Islet of Langerhans (tissue), 1 donor: Measurements from ENCODE around the gene TPCN2.

ENCODE experiments used
- FAIRE-seq: peaks from one replicate; lab custom pipeline; 2011; peaks lifted over from hg19 to GRCh38; lab: Jason Lieb, UNC

TPCN2 gene

GRCh38 chr11:69095300-69095699 lies 46.6 kb downstream of the TPCN2 start:
- FAIRE-seq = no peak

- FAIRE-seq = no peak
Measured at GRCh38 chr11:69096473-69096872, 47.7 kb downstream of the TPCN2 start.

DNA sequence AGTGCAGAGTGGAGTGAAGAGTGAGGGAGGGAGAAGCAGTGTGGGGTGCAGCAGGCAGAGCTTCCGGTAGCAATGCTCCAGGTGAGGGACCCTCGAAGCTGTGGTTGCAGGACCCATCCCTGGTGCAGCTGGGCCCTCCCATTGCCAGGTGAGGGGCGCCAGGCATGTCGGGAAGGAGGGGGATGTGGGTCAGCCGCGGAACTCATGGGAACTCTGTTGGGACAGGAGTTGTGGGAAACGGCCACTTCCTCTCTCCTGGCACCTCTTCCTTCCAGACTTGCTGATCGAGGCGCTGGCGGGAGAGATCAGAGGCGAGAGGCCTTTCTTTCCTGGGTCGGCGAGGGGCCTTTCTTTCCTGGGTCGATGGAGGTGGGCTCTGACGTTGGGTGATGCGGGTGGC lies 48.5 kb downstream of the TPCN2 start:
- FAIRE-seq = no peak

DNA sequence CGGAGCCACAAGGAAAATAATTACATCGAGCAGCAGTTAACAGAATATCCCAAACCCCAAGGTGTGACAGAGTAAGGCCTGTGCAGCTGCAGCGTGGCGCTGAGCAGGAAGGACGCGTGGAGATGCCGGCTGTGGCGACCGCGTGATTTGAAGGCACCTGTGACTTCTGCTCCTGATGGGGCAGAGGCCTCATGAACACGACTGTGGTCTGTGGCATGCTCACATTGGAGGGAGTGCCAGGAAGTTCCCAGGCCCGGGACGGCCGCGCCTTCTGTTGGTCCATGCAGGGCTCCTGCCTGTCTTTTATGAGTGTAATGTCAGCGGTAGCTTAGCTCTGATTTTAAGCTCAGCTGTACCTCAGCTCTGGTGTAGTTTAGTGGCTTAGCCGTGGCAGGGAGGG lies 50.4 kb downstream of the TPCN2 start:
- FAIRE-seq = no peak

- no peak for FAIRE-seq
Measured at GRCh38 chr11:69100454-69101114, 51.9 kb downstream of the TPCN2 start.

DNA sequence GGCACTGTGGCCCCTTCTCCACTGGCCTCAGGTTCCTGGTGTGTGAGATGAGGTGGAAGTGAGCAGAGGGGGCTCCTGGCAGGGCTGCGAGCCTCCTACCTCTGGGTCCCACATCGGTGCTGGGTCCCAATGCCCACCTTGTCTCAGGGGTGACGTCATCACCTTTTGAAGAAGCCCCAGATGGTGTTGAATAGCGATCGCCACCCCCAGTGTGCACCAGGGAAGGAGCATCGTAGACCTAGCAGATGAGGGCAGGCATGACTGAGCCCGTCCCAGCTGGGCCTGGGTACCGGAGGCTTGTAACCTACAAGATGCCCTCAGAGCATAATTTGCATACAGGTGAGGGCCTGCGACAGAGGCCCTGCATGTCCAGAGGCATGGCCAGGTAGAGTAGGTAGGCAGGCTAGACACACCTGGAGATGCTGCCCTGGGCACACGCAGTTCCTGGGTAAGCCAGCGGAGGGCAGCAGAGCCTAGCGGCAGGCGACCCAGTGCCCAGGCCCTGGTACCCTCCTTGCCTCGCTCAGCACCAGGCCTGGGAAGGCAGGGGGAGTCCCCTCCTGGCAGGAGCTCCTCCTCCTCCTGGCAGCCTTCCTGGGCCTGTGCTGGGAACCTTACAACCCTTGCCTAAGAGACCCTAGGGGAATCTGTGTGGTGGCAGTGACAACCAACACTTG lies 52.5 kb downstream of the TPCN2 start:
- no peak for FAIRE-seq

GRCh38 chr11:69101792-69102695 lies 53.3 kb downstream of the TPCN2 start:
- FAIRE-seq = no peak

- FAIRE-seq = no peak
Measured at GRCh38 chr11:69102732-69103615, 54.2 kb downstream of the TPCN2 start.

DNA sequence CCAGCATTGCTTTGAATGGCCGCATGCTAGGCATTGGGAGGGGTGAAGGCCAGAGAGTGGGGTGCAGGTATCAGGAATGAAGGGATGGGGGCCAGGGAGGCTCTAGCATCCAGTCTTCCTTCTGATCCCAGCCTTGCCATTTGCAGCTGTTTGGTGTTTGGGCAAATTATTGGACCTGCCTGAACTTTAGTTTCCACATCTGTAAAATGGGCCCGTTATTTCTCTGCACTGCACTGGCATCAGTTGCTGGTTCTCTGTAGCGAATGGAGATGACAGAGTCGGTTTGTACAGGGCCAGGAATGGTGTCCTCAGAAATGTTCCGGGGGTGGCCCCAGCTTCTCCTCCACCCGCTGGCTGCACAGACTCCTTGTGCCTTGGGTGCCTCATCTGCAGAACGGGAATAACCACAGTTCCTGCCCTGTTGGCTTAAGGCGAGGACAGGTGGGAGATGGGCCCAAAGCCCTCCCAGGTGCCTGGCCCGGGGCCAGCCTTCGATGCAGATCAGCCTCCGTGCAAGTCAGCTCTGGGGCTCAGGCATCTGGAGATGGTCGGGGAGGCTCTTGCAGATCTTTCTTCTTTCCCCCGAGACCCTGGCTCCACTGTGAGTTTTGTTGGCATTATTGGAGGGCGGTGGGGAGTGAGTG lies 55.6 kb downstream of the TPCN2 start:
- FAIRE-seq = no peak

DNA sequence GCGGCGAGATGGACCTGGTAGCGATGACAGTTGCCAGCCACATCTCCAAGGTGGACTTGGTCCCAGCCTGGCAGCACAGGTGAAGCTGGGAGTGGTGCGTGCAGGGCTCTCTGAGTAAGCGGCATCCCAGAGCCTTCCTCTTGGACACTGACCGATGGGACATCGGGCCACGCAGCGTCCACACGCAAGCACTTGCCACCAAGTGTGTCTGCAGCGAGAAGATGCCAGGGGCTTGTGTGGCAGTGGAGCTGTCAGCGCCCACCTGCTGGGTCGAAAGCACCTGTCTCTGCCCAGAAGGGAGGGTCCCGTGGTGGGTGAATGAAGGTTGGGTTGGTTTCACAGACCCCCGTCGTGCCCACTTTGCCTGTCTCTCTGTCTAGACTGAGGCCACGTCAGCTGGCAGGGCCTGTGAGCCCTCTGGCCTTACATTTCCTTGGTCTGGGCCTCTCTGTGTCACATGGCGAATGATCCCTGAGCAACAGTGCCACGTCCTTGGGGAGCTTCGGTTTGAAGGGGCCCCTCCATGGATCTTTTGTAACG lies 56.2 kb downstream of the TPCN2 start:
- FAIRE-seq = no peak

- FAIRE-seq = no peak
Measured at GRCh38 chr11:69105461-69106030, 56.8 kb downstream of the TPCN2 start.

DNA sequence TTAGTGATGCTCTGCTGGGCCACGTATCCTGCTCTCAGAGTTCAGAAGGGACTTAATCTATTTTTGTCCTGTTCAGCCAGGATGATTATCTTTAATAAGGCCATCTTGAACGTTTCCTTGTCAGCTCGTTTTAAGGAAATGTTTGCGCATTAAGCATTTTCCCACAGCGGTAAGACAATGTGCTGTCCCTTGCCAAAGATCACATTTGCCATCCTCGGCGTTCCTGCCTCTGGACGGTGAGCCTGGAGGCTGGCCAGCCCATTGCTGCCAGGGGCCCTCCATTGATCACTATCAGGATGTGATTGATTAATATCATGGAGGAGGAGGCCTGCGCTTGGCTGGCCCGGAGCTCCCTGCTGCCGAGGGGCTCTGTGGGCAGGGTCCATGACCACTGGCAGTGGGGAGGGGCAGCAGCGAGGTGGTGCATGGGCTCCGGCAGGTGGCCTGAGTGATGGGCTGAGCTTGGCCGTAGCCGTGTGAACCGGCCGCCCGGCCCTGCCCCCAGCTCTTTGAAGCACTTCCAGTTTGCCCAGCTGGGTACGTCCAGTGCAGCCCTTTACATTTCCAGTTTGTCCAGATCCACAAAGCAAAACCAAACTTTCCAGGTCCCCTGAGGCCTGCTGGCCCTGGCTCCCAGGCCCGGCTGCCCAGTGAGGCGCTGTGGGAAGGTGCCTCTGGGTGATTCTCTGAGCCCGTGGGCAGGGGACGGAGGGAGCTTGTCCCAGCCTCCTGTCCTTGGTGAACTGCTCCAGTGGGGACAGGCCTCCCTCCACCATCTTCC lies 57.5 kb downstream of the TPCN2 start:
- no peak for FAIRE-seq

- no peak for FAIRE-seq
Measured at GRCh38 chr11:69107413-69107812, 58.7 kb downstream of the TPCN2 start.

- no peak for FAIRE-seq
Measured at GRCh38 chr11:69108030-69108429, 59.3 kb downstream of the TPCN2 start.

- FAIRE-seq = no peak
Measured at GRCh38 chr11:69108559-69108958, 59.8 kb downstream of the TPCN2 start.

- no peak for FAIRE-seq
Measured at GRCh38 chr11:69109101-69109500, 60.4 kb downstream of the TPCN2 start.

GRCh38 chr11:69110451-69110850 lies 61.7 kb downstream of the TPCN2 start:
- FAIRE-seq = no peak

DNA sequence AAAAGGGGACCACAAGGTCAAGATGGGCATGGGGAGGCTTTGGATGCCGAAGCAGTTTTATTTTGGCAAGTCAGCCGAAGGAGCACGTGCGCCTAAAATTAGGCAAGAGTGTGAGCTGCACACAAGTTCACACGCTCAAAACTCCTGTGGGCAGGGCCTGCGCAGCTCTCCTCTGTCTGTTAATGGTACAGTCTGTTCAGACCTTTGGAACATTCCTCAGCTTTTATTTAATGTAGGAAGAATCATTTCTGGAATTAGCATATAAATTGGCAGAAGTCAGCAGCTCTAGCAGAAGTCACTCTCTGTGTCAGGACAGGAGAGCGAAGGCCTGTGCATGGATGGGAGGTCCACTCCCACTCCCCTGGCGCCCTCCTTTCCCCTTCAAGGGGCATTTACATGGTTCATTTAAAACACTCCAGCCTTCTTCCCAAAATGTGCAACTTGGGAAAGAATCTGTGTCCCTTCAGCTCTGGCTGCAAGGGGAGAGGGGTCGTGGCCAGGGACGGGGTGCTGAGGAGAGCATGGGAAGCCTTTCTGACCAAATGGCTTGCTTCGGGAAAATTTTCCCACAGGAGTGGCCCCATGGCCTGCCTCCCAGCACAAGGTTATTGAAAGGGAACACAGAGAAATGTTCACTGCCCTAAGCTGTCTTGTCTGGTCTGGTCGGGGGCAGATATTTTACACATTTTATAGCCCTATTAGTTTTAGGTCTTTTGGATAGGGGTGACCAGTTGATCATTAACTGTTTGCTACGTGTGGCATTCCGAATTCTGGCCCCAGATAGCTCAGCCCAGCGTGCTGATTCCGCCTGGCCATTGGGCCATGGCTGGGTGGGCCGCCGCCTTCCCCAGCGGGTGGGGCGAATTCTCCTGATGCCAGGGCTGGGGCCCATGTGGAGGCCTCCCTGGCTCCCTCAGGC lies 63.2 kb downstream of the TPCN2 start:
- FAIRE-seq = no peak

DNA sequence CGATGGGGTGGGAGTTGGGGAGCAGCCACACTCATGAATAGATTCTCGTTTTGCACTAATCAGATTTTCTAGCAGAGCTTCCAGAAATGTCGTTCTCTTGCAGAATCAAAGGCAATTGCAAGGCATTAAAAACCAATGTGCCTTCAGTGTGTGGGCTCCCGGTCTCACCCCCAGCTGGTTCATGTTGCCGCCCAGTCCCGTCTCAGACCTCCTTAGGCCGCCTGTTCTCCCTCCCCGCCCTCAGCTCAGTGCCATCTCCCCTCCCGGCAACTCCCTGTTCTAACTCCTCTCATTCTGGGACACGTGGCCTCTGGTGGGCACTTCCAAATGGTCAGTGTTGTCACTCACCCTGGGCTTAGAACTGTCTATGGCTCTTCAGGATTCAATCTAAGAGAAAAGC lies 64.5 kb downstream of the TPCN2 start:
- no peak for FAIRE-seq
